Activated CD4-positive, alpha-beta T cell treated with anti-CD3 and anti-CD28 coated beads for 36 hours (primary cell): ENCODE data around the gene TRIM2. TPM values are rescaled to one million over a fixed set of nuclear protein-coding genes. Genes with fewer than 3 reads are reported as not detected.

Experiments
- ATAC-seq: fragments of 200-7000 bp; cut with Tn5 transposase; one replicate; pipeline ENCODE4 v1.10.0; 2021; ENCODE audit warnings: mild to moderate bottlenecking, moderate library complexity
- CTCF ChIA-PET: fragments of 350-600 bp; sonication (Branson Sonifier 250); formaldehyde crosslinking; loops from one replicate; lab custom pipeline; 2021; ENCODE audit warnings: antibody characterized with exemption; lab: Charles Lee
- POLR2A ChIA-PET: fragments of 350-600 bp; sonication (Branson Sonifier 250); formaldehyde crosslinking; loops from one replicate; lab custom pipeline; 2021; ENCODE audit warnings: antibody characterized with exemption, inconsistent platforms; lab: Charles Lee
- DNase-seq: peaks from one replicate; pipeline ENCODE4 v3.0.0-alpha.2; 2020
- H3K27ac Mint-ChIP-seq: one replicate; pipeline ENCODE4 v1.8.0; 2021; ENCODE audit warnings: mixed read lengths
- H3K27me3 Mint-ChIP-seq: one replicate; pipeline ENCODE4 v1.8.0; 2021; ENCODE audit warnings: mixed read lengths
- H3K36me3 Mint-ChIP-seq: one replicate; pipeline ENCODE4 v1.8.0; 2021; ENCODE audit warnings: low read depth, mixed read lengths
- H3K4me1 Mint-ChIP-seq: one replicate; pipeline ENCODE4 v1.8.0; 2021; ENCODE audit warnings: mixed read lengths
- H3K4me3 Mint-ChIP-seq: one replicate; pipeline ENCODE4 v1.8.0; 2021; ENCODE audit warnings: mild to moderate bottlenecking, moderate library complexity, mixed read lengths
- H3K9me3 Mint-ChIP-seq: one replicate; pipeline ENCODE4 v1.8.0; 2021; ENCODE audit warnings: low read depth, mixed read lengths
- intact Hi-C, 2 experiments: fragments of 100-400 bp; cut with DNase I in 1 of 2; cut with micrococcal nuclease in 1 of 2; formaldehyde crosslinking; loops; one replicate each; pipeline versions ENCODE4 v1.14.2 to v1.15.1; 2022 to 2024; cut with DNase I, micrococcal nuclease
- total RNA-seq, 2 experiments: library from RNA; stranded (reverse); gene quantifications; one replicate each; pipeline ENCODE4 v1.2.3, GENCODE V29; 2021

Gene TRIM2
- total RNA-seq, 2 experiments from 2014 or later, result 1.0 to 1.6 TPM

DNA sequence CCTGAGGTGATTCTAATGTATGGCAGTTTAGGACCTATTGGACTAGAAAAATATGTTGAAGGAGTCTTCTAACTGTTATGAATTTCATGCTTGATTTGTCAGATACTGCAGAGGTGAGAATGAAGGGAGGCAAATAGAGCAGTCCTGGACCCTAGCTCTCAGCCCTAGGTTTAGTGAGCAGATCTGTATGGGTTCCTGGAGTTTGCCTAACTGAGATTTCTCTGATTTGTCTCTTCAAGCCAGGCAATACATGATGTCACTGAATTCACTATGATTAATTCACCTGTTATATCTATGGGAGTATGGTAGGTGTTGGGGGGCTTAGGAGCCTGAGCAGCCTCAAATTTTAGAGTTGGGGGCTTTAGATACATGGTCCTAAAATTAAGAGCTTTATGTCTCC, 142.9 kb downstream of the TRIM2 start:
- Mint-ChIP-seq H3K4me3 (no peak overlapping the region), H3K27ac (no peak overlapping the region), H3K4me1 (peaks cover 38% of the 10 kb centered on the region), H3K9me3 (no peaks in the 10 kb centered on the region), H3K27me3 (peaks cover 3% of the 10 kb centered on the region), H3K36me3 (peaks cover 19% of the 10 kb centered on the region)
- ChIA-PET POLR2A (interaction anchor here (1.2 kb wide), 1 partner anchor 81 kb away, joined by 3 read pairs; no protein-coding TSS in a partner anchor), CTCF (interaction anchor here (0.7 to 1.8 kb wide), 6 partner anchors 120 to 438 kb away, joined by 3 to 8 read pairs (median 4); no protein-coding TSS in a partner anchor)
- intact Hi-C loops, result loop anchor here in 1 of 2 experiments (5.0 kb wide), 1 partner anchor 405 kb away; no protein-coding TSS in a partner anchor
- no peak for DNase-seq
- no peak for ATAC-seq

GRCh38 chr4:153348006-153348405, 143.8 kb downstream of the TRIM2 start:
- ChIA-PET POLR2A (no interaction called here), CTCF (interaction anchor here (1.0 to 1.6 kb wide), 4 partner anchors 9 to 224 kb away, joined by 3 to 4 read pairs (median 3); no protein-coding TSS in a partner anchor)
- Mint-ChIP-seq H3K27me3 (peaks cover 2% of the 10 kb centered on the region), H3K36me3 (peaks cover 25% of the 10 kb centered on the region), H3K27ac (no peak overlapping the region), H3K4me3 (no peak overlapping the region), H3K4me1 (peaks cover 38% of the 10 kb centered on the region), H3K9me3 (no peaks in the 10 kb centered on the region)
- intact Hi-C loops, result loop anchor here in 1 of 2 experiments (5.0 kb wide), 1 partner anchor 404 kb away; no protein-coding TSS in a partner anchor
- DNase-seq, result no peak
- no peak for ATAC-seq

- Mint-ChIP-seq H3K36me3 (peaks cover 25% of the 10 kb centered on the region), H3K4me3 (no peak overlapping the region), H3K27ac (no peak overlapping the region), H3K27me3 (no peaks in the 10 kb centered on the region), H3K4me1 (peaks cover 34% of the 10 kb centered on the region), H3K9me3 (no peaks in the 10 kb centered on the region)
- no peak for DNase-seq
- intact Hi-C loops, result loop anchor here in 1 of 2 experiments (5.0 kb wide), 1 partner anchor 403 kb away; no protein-coding TSS in a partner anchor
- ATAC-seq, result no peak
- ChIA-PET CTCF (interaction anchor here (0.5 to 1.2 kb wide), 3 partner anchors 24 to 223 kb away, joined by 3 read pairs; no protein-coding TSS in a partner anchor), POLR2A (no interaction called here)
These were observed 145.1 kb downstream of the TRIM2 start for GRCh38 chr4:153349206-153349805.

GRCh38 chr4:153362184-153362583, 157.9 kb downstream of the TRIM2 start:
- Mint-ChIP-seq H3K27ac (no peak overlapping the region), H3K9me3 (no peaks in the 10 kb centered on the region), H3K4me3 (no peak overlapping the region), H3K4me1 (peaks cover 10% of the 10 kb centered on the region), H3K27me3 (no peaks in the 10 kb centered on the region), H3K36me3 (peaks cover 63% of the 10 kb centered on the region)
- ATAC-seq, result no peak
- DNase-seq, result no peak
- CTCF ChIA-PET, result interaction anchor here (0.5 to 1.1 kb wide), 2 partner anchors 9 to 181 kb away, joined by 3 read pairs; no protein-coding TSS in a partner anchor
- POLR2A ChIA-PET, result no interaction called here
- intact Hi-C loops, result no loop called here

- ChIA-PET POLR2A (no interaction called here), CTCF (interaction anchor here (0.9 to 1.0 kb wide), 5 partner anchors 12 to 276 kb away, joined by 3 to 5 read pairs (median 3); no protein-coding TSS in a partner anchor)
- Mint-ChIP-seq H3K36me3 (peaks cover 59% of the 10 kb centered on the region), H3K27ac (no peak overlapping the region), H3K27me3 (no peaks in the 10 kb centered on the region), H3K4me3 (no peak overlapping the region), H3K9me3 (no peaks in the 10 kb centered on the region), H3K4me1 (peaks cover 13% of the 10 kb centered on the region)
- no peak for DNase-seq
- intact Hi-C loops, result no loop called here
- ATAC-seq, result no peak
These were observed 159.8 kb downstream of the TRIM2 start for GRCh38 chr4:153364061-153364460.

- intact Hi-C loops, result no loop called here
- H3K36me3 Mint-ChIP-seq, result peaks cover 59% of the 10 kb centered on the region
- ChIA-PET POLR2A (interaction anchor here (0.6 kb wide), 1 partner anchor 740 kb away, joined by 9 read pairs; no protein-coding TSS in a partner anchor), CTCF (interaction anchor here (0.6 kb wide), 2 partner anchors 94 to 171 kb away, joined by 3 to 4 read pairs; no protein-coding TSS in a partner anchor)
- DNase-seq (no peak), ATAC-seq (no peak)
- H3K27ac Mint-ChIP-seq, result no peak overlapping the region
- H3K4me1 Mint-ChIP-seq, result peaks cover 13% of the 10 kb centered on the region
- H3K9me3 Mint-ChIP-seq, result no peaks in the 10 kb centered on the region
- no peaks in the 10 kb centered on the region for H3K27me3 Mint-ChIP-seq
- H3K4me3 Mint-ChIP-seq, result no peak overlapping the region
These were observed 160.8 kb downstream of the TRIM2 start for GRCh38 chr4:153365003-153365402.

GRCh38 chr4:153366486-153366885, 162.2 kb downstream of the TRIM2 start:
- Mint-ChIP-seq H3K4me3 (no peak overlapping the region), H3K4me1 (peaks cover 15% of the 10 kb centered on the region), H3K27ac (no peak overlapping the region), H3K27me3 (no peaks in the 10 kb centered on the region), H3K9me3 (no peaks in the 10 kb centered on the region), H3K36me3 (peaks cover 58% of the 10 kb centered on the region)
- no peak for ATAC-seq
- no peak for DNase-seq
- ChIA-PET CTCF (interaction anchor here (1.0 kb wide), 1 partner anchor 281 kb away, joined by 3 read pairs; no protein-coding TSS in a partner anchor), POLR2A (no interaction called here)
- intact Hi-C loops, result no loop called here

GRCh38 chr4:153367092-153367491, 162.8 kb downstream of the TRIM2 start:
- peaks cover 63% of the 10 kb centered on the region for H3K36me3 Mint-ChIP-seq
- no peak overlapping the region for H3K27ac Mint-ChIP-seq
- ChIA-PET CTCF (no interaction called here), POLR2A (no interaction called here)
- ATAC-seq (peak; percentile 28), DNase-seq (no peak)
- no peaks in the 10 kb centered on the region for H3K9me3 Mint-ChIP-seq
- peaks cover 19% of the 10 kb centered on the region for H3K4me1 Mint-ChIP-seq
- no peak overlapping the region for H3K4me3 Mint-ChIP-seq
- intact Hi-C loops, result no loop called here
- H3K27me3 Mint-ChIP-seq, result no peaks in the 10 kb centered on the region

DNA sequence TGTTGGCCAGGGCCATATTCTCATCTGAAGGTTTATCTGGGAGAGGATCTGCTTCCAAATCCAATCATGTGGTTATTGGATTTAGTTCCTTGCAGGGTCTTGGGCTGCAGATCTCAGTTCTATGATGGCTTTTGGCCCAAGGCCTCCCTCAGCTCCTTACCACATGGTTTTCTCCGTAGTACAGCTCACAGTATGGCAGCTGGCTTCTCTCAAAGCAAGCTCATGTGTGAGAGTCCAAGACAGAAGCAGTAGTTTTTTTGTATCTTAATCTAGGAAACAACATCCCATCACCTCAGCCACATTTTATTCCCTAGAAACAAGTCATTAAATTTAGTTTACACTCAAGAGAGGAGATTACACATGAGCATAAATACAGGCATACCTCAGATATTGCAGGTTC, 164.8 kb downstream of the TRIM2 start:
- Mint-ChIP-seq H3K4me3 (no peak overlapping the region), H3K27ac (no peak overlapping the region), H3K4me1 (peaks cover 19% of the 10 kb centered on the region), H3K36me3 (peaks cover 59% of the 10 kb centered on the region), H3K9me3 (peaks cover 10% of the 10 kb centered on the region), H3K27me3 (no peaks in the 10 kb centered on the region)
- ChIA-PET POLR2A (no interaction called here), CTCF (no interaction called here)
- DNase-seq (no peak), ATAC-seq (no peak)
- intact Hi-C loops, result no loop called here

- POLR2A ChIA-PET, result no interaction called here
- peak; percentile 80 for ATAC-seq
- Mint-ChIP-seq H3K27me3 (no peaks in the 10 kb centered on the region), H3K9me3 (peaks cover 10% of the 10 kb centered on the region), H3K27ac (no peak overlapping the region), H3K4me3 (no peak overlapping the region), H3K4me1 (peaks cover 17% of the 10 kb centered on the region), H3K36me3 (peaks cover 49% of the 10 kb centered on the region)
- peak; percentile 25 for DNase-seq
- CTCF ChIA-PET, result interaction anchor here (0.6 to 1.5 kb wide), 4 partner anchors 10 to 1400 kb away, joined by 3 to 5 read pairs (median 4); no protein-coding TSS in a partner anchor
- intact Hi-C loops, result no loop called here
These were observed 167.5 kb downstream of the TRIM2 start for GRCh38 chr4:153371701-153372234.

DNA sequence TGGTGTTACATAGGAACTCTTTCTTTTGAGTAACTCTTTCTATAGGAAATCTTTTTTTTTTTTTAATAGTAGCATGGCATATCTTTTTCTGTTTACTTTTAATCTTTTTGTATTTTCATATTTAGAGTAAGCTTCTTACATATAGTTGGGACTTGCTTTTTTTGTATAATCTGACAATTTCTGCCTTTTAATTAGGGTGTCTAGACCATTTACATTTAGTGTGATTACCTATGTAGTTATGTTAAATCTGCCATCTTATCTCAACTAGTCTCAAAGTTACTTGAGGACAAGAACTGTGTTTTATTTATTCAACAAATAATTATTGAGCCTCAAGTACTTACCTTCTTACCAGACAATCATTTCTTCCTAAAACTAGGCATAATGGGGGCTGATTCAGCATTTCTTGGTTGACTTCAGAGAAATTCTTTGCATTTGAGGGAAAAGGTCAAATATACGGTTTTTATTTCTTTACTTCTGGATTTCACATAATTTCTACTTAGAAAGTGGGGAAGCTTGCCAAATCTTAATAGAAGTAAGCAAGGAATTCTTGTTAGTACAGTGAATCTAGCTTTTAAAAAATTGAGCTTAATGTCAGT, 168.8 kb downstream of the TRIM2 start:
- ChIA-PET POLR2A (no interaction called here), CTCF (interaction anchor here (0.6 to 1.0 kb wide), 2 partner anchors 24 to 43 kb away, joined by 3 to 4 read pairs; no protein-coding TSS in a partner anchor)
- Mint-ChIP-seq H3K4me1 (peaks cover 7% of the 10 kb centered on the region), H3K27ac (no peak overlapping the region), H3K27me3 (no peaks in the 10 kb centered on the region), H3K9me3 (peaks cover 10% of the 10 kb centered on the region), H3K4me3 (no peak overlapping the region), H3K36me3 (peaks cover 39% of the 10 kb centered on the region)
- intact Hi-C loops, result no loop called here
- ATAC-seq (no peak), DNase-seq (no peak)
